B cell (primary cell): ENCODE measurements around the gene BLOC1S6.

Source experiments
- CTCF ChIP-seq: fragments of 200-600 bp; IDR thresholded peaks from one replicate; pipeline ENCODE4 v1.8.0; 2022; ENCODE audit warnings: antibody characterized with exemption, mild to moderate bottlenecking
- EZH2 ChIP-seq: IDR thresholded peaks from 2 replicates; pipeline ENCODE4 v1.6.1; 2012; ENCODE audit warnings: borderline replicate concordance, low read depth, mild to moderate bottlenecking, moderate library complexity, low read length; ENCODE audit not compliant: insufficient read depth, poor library complexity, severe bottlenecking

- TF ChIP-seq CTCF (peak; percentile 72), EZH2 (no peak)
Observed at GRCh38 chr15:45635191-45635638, 48.0 kb downstream of the BLOC1S6 start.
